Endothelial cell of umbilical vein (primary cell): ENCODE measurements around the gene SLC18A3. TPM values are rescaled to one million over a fixed set of nuclear protein-coding genes. Genes with fewer than 3 reads are reported as not detected.

Source experiments
- BruUV-seq: library from RNA; stranded (reverse); fragments of 400-500 nt; replicated peaks from 2 replicates; lab custom pipeline; 2021; lab: Mats Ljungman, UMichigan
- CTCF ChIA-PET: fragments of 300-600, 350-600 bp; sonication (Branson Sonifier 250); formaldehyde crosslinking; loops from one replicate; lab custom pipeline; 2021; ENCODE audit warnings: antibody characterized with exemption, inconsistent platforms; lab: Charles Lee
- POLR2A ChIA-PET: fragments of 300-600, 350-600 bp; sonication (Branson Sonifier 250); formaldehyde crosslinking; loops from one replicate; lab custom pipeline; 2021; ENCODE audit warnings: antibody characterized with exemption, inconsistent platforms; lab: Charles Lee
- DNase-seq: peaks from one replicate; pipeline ENCODE4 v3.0.0-alpha.2; 2011; ENCODE audit warnings: low read depth, low spot score
- FAIRE-seq: peaks from 2 replicates; lab custom pipeline; 2011; peaks lifted over from hg19 to GRCh38; lab: Jason Lieb, UNC
- H2AFZ ChIP-seq: 2 replicates; pipeline ENCODE4 v1.6.0; 2012; ENCODE audit warnings: low read depth, low read length, control low read depth, inconsistent platforms
- H3K27ac ChIP-seq: 2 replicates; pipeline ENCODE4 v1.5.1; 2011; ENCODE audit warnings: low read depth, mild to moderate bottlenecking, control low read depth, low read length, moderate library complexity; ENCODE audit not compliant: insufficient read depth
- H3K27me3 ChIP-seq, 2 experiments: 2 replicates each; pipeline versions ENCODE4 v1.6.0 to v1.6.1; 2011; ENCODE audit warnings: low read length in 2 of 2, mixed read lengths in 1 of 2; ENCODE audit not compliant: control insufficient read depth in 2 of 2, insufficient read depth in 2 of 2
- H3K36me3 ChIP-seq, 2 experiments: 2 replicates in 1 of 2; 3 replicates in 1 of 2; pipeline ENCODE4 v1.5.1; 2011; ENCODE audit warnings: low read length in 2 of 2, mild to moderate bottlenecking in 1 of 2, moderate library complexity in 1 of 2; ENCODE audit not compliant: control insufficient read depth in 2 of 2, insufficient read depth in 2 of 2; ENCODE audit errors: extremely low read depth in 1 of 2
- H3K4me1 ChIP-seq: 3 replicates; pipeline ENCODE4 v1.5.1; 2011; ENCODE audit warnings: mild to moderate bottlenecking, low read length; ENCODE audit not compliant: control insufficient read depth, insufficient read depth; ENCODE audit errors: extremely low read depth
- H3K4me2 ChIP-seq: 2 replicates; pipeline ENCODE4 v1.6.1; 2011; ENCODE audit warnings: low read length, control low read depth, mixed read lengths; ENCODE audit not compliant: insufficient read depth
- H3K4me3 ChIP-seq, 3 experiments: fragments of 200-600 bp in 1 of 3; sonication (generic), shearing (Covaris generic) in 1 of 3; replicated peaks in 1 of 3; 2 replicates each; pipeline ENCODE4 v1.5.1; 2011 to 2016; ENCODE audit warnings: control low read depth in 3 of 3, low read length in 3 of 3, mild to moderate bottlenecking in 2 of 3, inconsistent platforms in 1 of 3, low read depth in 1 of 3, moderate library complexity in 1 of 3; ENCODE audit not compliant: insufficient read depth in 1 of 3
- H3K79me2 ChIP-seq: 2 replicates; pipeline ENCODE4 v1.6.0; 2012; ENCODE audit warnings: low read length, inconsistent platforms; ENCODE audit not compliant: control insufficient read depth, insufficient read depth
- H3K9ac ChIP-seq: replicated peaks from 2 replicates; pipeline ENCODE3; 2011; ENCODE audit warnings: low read length, control low read depth; ENCODE audit not compliant: insufficient read depth; ENCODE audit errors: extremely low read depth
- H3K9me1 ChIP-seq: replicated peaks from 3 replicates; pipeline ENCODE4 v1.6.0; 2011; ENCODE audit warnings: mild to moderate bottlenecking, low read length; ENCODE audit not compliant: control insufficient read depth, insufficient read depth; ENCODE audit errors: extremely low read depth
- H3K9me3 ChIP-seq: replicated peaks from 2 replicates; pipeline ENCODE4 v1.5.1; 2012; ENCODE audit warnings: low read length, inconsistent platforms; ENCODE audit not compliant: control insufficient read depth, insufficient read depth
- H4K20me1 ChIP-seq: replicated peaks from 2 replicates; pipeline ENCODE3; 2011; ENCODE audit warnings: mild to moderate bottlenecking, low read length; ENCODE audit not compliant: control insufficient read depth, insufficient read depth; ENCODE audit errors: extremely low read depth
- CTCF ChIP-seq, 2 donors: IDR thresholded peaks; 1 replicate in 1 of 2; 2 replicates in 1 of 2; pipeline ENCODE4 v1.5.1; 2011; ENCODE audit warnings: low read length in 2 of 2, mild to moderate bottlenecking in 2 of 2, moderate library complexity in 2 of 2, control low read depth in 1 of 2, inconsistent platforms in 1 of 2, low read depth in 1 of 2; ENCODE audit not compliant: insufficient read depth in 1 of 2; ENCODE audit errors: extremely low read depth in 1 of 2
- EZH2 ChIP-seq: IDR thresholded peaks from 2 replicates; pipeline ENCODE4 v1.6.1; 2012; ENCODE audit warnings: borderline replicate concordance, low read depth, mild to moderate bottlenecking, moderate library complexity, low read length, inconsistent platforms; ENCODE audit not compliant: severe bottlenecking
- FOS ChIP-seq: IDR thresholded peaks from 2 replicates; pipeline ENCODE4 v1.6.1; 2011; ENCODE audit warnings: mild to moderate bottlenecking, low read length, moderate library complexity, borderline replicate concordance; ENCODE audit not compliant: insufficient read depth
- GATA2 ChIP-seq: IDR thresholded peaks from 2 replicates; pipeline ENCODE4 v1.7.0; 2011; ENCODE audit warnings: low read depth, mild to moderate bottlenecking, moderate library complexity, mixed read lengths, low read length; ENCODE audit not compliant: insufficient read length, insufficient read depth
- JUN ChIP-seq: IDR thresholded peaks from 2 replicates; pipeline ENCODE4 v1.6.1; 2011; ENCODE audit warnings: borderline replicate concordance, low read depth; ENCODE audit not compliant: insufficient read length, insufficient read depth
- MYC ChIP-seq: IDR thresholded peaks from one replicate; pipeline ENCODE4 v1.6.1; 2011; ENCODE audit warnings: mild to moderate bottlenecking, low read depth, low read length
- POLR2A ChIP-seq: IDR thresholded peaks from 2 replicates; pipeline ENCODE4 v1.6.1; 2012; ENCODE audit warnings: low read depth, mild to moderate bottlenecking, control low read depth, low read length
- POLR2AphosphoS5 ChIP-seq: IDR thresholded peaks from 2 replicates; pipeline ENCODE4 v1.6.1; 2012; ENCODE audit warnings: low read depth, mild to moderate bottlenecking, control low read depth, low read length, moderate library complexity; ENCODE audit not compliant: insufficient read depth
- dilution Hi-C: fragments of 300-500 bp; cut with MboI; formaldehyde crosslinking; loops from one replicate; pipeline ENCODE4 v1.15.0; 2019; ENCODE audit warnings: low sequenced_read_pairs; ENCODE audit not compliant: extremely low pct_ligation_motif_present
- intact Hi-C: fragments of 100-400 bp; cut with micrococcal nuclease; formaldehyde crosslinking; loops from one replicate; pipeline ENCODE4 v1.10.0; 2022
- polyA plus RNA-seq, 4 experiments: library from polyadenylated mRNA; depleted of rRNA in 3 of 4; stranded (reverse) in 3 of 4; unstranded in 1 of 4; fragments of >200 nt; gene quantifications; 2 replicates each; pipeline versions ENCODE4 v1.2.1 to v1.2.3, GENCODE V29; 2011 to 2012; ENCODE audit warnings: missing spikeins in 1 of 4
- total RNA-seq: library from RNA; stranded (reverse); gene quantifications from 2 replicates; pipeline ENCODE4 v1.2.3, GENCODE V29; 2021
- TF ChIP-seq, protein P1 (sequence below): IDR thresholded peaks from 2 replicates; pipeline ENCODE4 v1.6.1; 2011; ENCODE audit not compliant: insufficient read depth, insufficient read length

Gene SLC18A3
- total and polyA plus RNA-seq, 2 donors (not counting 3 experiments of a cell fraction or from before 2014, with no cell fraction given): not detected

DNA sequence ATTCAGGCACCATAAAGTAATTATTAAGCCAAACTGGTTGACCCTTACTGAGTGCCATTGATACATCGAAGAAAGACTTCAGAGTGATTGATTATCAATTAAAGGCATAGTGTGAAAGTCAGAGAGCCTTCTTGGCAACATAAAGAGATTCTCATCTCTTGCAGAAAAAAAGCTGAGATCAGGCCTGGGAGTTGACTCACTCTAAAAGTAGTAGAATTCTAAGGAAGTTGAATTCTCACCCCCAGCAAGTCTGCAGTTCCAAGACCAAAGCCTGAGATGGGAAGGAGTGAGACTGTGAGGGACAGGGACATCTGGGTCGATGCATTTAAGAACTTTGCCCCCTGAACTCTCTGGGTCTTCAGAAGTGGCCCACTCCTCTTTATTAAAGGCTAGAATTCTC is 49.6 kb upstream of the SLC18A3 start:
- TF ChIP-seq CTCF (IDR thresholded peaks at IDR 0.05; ENCODE audit: extremely low read depth in 1 of 2, insufficient read depth in 1 of 2, low read depth in 1 of 2, low read length in 2 of 2) (no peak), POLR2A (no peak), MYC (no peak), JUN (no peak), GATA2 (no peak), EZH2 (no peak), FOS (no peak), POLR2AphosphoS5 (no peak)
- TF ChIP-seq, protein P1, sequence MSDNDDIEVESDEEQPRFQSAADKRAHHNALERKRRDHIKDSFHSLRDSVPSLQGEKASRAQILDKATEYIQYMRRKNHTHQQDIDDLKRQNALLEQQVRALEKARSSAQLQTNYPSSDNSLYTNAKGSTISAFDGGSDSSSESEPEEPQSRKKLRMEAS: no peak
- Histone ChIP-seq H3K27ac (no peak overlapping the region), H3K4me2 (no peak overlapping the region)

More for the DNA sequence above, 49.6 kb upstream of the SLC18A3 start:
- BruUV-seq: no TSS peak
- no peaks in the 10 kb centered on the region for H3K9me1 ChIP-seq
- H4K20me1 ChIP-seq: no peaks in the 10 kb centered on the region
- DNase-seq (no peak), FAIRE-seq (no peak)
- H3K4me3 ChIP-seq: no peak overlapping the region
- no peaks in the 10 kb centered on the region for H3K4me1 ChIP-seq
- H3K79me2 ChIP-seq: no peaks in the 10 kb centered on the region
- ChIA-PET POLR2A (no interaction called here), CTCF (no interaction called here)
- no peaks in the 10 kb centered on the region for H3K36me3 ChIP-seq
- no peak overlapping the region for H3K9ac ChIP-seq
- H2AFZ ChIP-seq: no peak overlapping the region
- intact Hi-C loops: no loop called here
- H3K9me3 ChIP-seq: no peaks in the 10 kb centered on the region
- dilution Hi-C loops: no loop called here
- peaks cover 3 to 6% of the 10 kb centered on the region in 2 experiments for H3K27me3 ChIP-seq
